Stimulated activated CD4-positive, alpha-beta T cell treated with anti-CD3 and anti-CD28 coated beads, Interleukin-12 subunit alpha, Interleukin-12 subunit beta, amount 100 ng/mL, for 4 hours (primary cell): Measurements from ENCODE around the gene RELCH.

Experiments used
- DNase-seq: peaks from one replicate; pipeline ENCODE4 v3.0.0-alpha.2; 2020

Gene RELCH

GRCh38 chr18:62345909-62346308, 158.9 kb downstream of the RELCH start:
- DNase-seq: no peak

- no peak for DNase-seq
Measured at GRCh38 chr18:62346333-62347088, 159.5 kb downstream of the RELCH start.

GRCh38 chr18:62347089-62347506, 160.0 kb downstream of the RELCH start:
- no peak for DNase-seq

- no peak for DNase-seq
Measured at GRCh38 chr18:62348474-62348873, 161.4 kb downstream of the RELCH start.

GRCh38 chr18:62353170-62353569, 166.1 kb downstream of the RELCH start:
- no peak for DNase-seq

- DNase-seq: no peak
Measured at GRCh38 chr18:62354151-62354550, 167.1 kb downstream of the RELCH start.

GRCh38 chr18:62357079-62357719, 170.1 kb downstream of the RELCH start:
- no peak for DNase-seq
